H1 (cell line): Measurements from ENCODE around the gene WNK2.

Source experiments
- ASH2L ChIP-seq: fragments of 200-600, 300-600 bp; sonication (generic); IDR thresholded peaks from one replicate; pipeline ENCODE4 v1.7.1; 2017; ENCODE audit warnings: low read length
- EGR1 ChIP-seq: IDR thresholded peaks from 2 replicates; pipeline ENCODE4 v1.6.1; 2011; ENCODE audit warnings: low read depth, low read length, borderline replicate concordance
- JUND ChIP-seq: IDR thresholded peaks from 2 replicates; pipeline ENCODE4 v1.6.1; 2011; ENCODE audit warnings: mild to moderate bottlenecking, improper control_type of control experiment, low read length
- MAX ChIP-seq: IDR thresholded peaks from 2 replicates; pipeline ENCODE4 v1.6.1; 2012; ENCODE audit warnings: inconsistent platforms
- POLR2AphosphoS5 ChIP-seq: IDR thresholded peaks from 2 replicates; pipeline ENCODE4 v1.6.1; 2011; ENCODE audit warnings: low read depth, low read length
- SIRT6 ChIP-seq: IDR thresholded peaks from one replicate; pipeline ENCODE4 v1.7.1; 2012; ENCODE audit warnings: low read length, inconsistent platforms
- TAF1 ChIP-seq: IDR thresholded peaks from 2 replicates; pipeline ENCODE4 v1.6.1; 2011; ENCODE audit warnings: mild to moderate bottlenecking, low read depth, low read length
- TF ChIP-seq, protein P1 (sequence below): IDR thresholded peaks from 2 replicates; pipeline ENCODE4 v1.6.1; 2012; ENCODE audit warnings: low read length, inconsistent platforms

DNA sequence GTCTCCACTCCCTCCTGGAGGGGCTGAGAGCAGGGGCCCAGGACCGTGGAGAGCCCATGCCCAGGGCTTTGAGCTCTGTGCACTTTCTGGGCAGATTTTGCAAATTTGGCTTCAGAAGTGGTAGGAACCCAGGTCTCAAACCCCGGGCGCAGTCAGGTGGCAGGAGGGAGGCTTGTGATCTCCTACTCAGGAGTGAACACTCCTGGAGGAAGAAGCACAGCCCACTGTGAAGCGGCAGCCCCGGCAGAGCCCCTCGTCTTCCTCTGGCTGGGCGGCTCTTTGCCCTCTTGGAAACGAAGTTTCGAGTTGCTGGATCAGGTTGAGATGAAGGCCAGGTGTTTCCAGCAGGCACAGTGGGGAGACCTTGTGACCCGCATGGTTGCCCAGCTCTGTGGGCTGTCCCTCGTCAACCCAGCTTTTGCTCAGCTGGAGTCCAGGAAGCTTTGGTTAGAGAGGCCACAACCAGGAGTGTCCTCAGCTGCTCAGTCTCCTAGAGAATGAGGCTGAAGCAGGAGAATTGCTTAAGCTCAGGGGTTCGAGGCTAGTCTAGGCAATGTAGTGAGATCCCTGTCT, 48.5 kb downstream of the WNK2 start:
- TF ChIP-seq JUND (no peak), POLR2AphosphoS5 (no peak), TAF1 (no peak), MAX (no peak), SIRT6 (no peak), ASH2L (no peak), EGR1 (no peak)
- TF ChIP-seq, protein P1, sequence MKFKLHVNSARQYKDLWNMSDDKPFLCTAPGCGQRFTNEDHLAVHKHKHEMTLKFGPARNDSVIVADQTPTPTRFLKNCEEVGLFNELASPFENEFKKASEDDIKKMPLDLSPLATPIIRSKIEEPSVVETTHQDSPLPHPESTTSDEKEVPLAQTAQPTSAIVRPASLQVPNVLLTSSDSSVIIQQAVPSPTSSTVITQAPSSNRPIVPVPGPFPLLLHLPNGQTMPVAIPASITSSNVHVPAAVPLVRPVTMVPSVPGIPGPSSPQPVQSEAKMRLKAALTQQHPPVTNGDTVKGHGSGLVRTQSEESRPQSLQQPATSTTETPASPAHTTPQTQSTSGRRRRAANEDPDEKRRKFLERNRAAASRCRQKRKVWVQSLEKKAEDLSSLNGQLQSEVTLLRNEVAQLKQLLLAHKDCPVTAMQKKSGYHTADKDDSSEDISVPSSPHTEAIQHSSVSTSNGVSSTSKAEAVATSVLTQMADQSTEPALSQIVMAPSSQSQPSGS, result no peak
